Measurements from ENCODE around the gene TBXAS1.

- TF ChIP-seq USF2 (IDR thresholded peaks at IDR 0.05) (no peak), SMC3 (IDR thresholded peaks at IDR 0.05) (no peak), CTCF (IDR thresholded peaks at IDR 0.05) (no peak), E2F6 (IDR thresholded peaks at IDR 0.05; ENCODE audit: borderline replicate concordance, low read depth) (no peak), POLR2A (IDR thresholded peaks at IDR 0.05; ENCODE audit: low read length) (no peak), PHF8 (IDR thresholded peaks at IDR 0.05; ENCODE audit: borderline replicate concordance, low read depth) (no peak), HMGXB4 (CRISPR knock-in tag; IDR thresholded peaks at IDR 0.05; ENCODE audit: borderline replicate concordance) (no peak)
These were observed 121.9 kb downstream of the TBXAS1 start for GRCh38 chr7:139950881-139951525.
